GM12892 (cell line): Measurements from ENCODE around the gene BRSK2.

Experiments used
- POLR2A ChIP-seq: IDR thresholded peaks from 2 replicates; pipeline ENCODE4 v1.6.1; 2011; ENCODE audit warnings: low read depth, low read length, control low read depth
- POLR2AphosphoS5 ChIP-seq: IDR thresholded peaks from 2 replicates; pipeline ENCODE4 v1.6.1; 2011; ENCODE audit warnings: low read depth, low read length, control low read depth

- no peak for TF ChIP-seq POLR2AphosphoS5
- no peak for TF ChIP-seq POLR2A
Observed at GRCh38 chr11:1369371-1370005, 20.2 kb upstream of the BRSK2 start.
